SK-N-SH treated with all-trans-retinoic acid at 6 μM for 48 hours (cell line): ENCODE results near the gene MAN1A2.

ENCODE experiments used
- ATAC-seq: fragments of 200-7000 bp; cut with Tn5 transposase; 3 replicates; pipeline ENCODE4 v1.9.1; 2020; ENCODE audit warnings: mild to moderate bottlenecking, moderate library complexity
- BACH2 ChIP-seq: fragments of 250-450 bp; sonication (Bioruptor Pico); IDR thresholded peaks from 2 replicates; pipeline ENCODE4 v1.9.0; 2021; ENCODE audit warnings: mild to moderate bottlenecking, borderline replicate concordance
- CSDC2 ChIP-seq: fragments of 250-450 bp; sonication (Bioruptor Pico); IDR thresholded peaks from 2 replicates; pipeline ENCODE4 v1.5.0; 2020; ENCODE audit warnings: mild to moderate bottlenecking, moderate library complexity
- ESRRG ChIP-seq: fragments of 250-450 bp; sonication (Bioruptor Pico); IDR thresholded peaks from 2 replicates; pipeline ENCODE4 v1.6.1; 2021; ENCODE audit warnings: mild to moderate bottlenecking
- GLIS3 ChIP-seq: fragments of 250-450 bp; sonication (Bioruptor Pico); IDR thresholded peaks from 2 replicates; pipeline ENCODE4 v1.5.0; 2020; ENCODE audit warnings: mild to moderate bottlenecking, moderate library complexity
- ISL1 ChIP-seq: fragments of 250-450 bp; sonication (Bioruptor Pico); IDR thresholded peaks from 2 replicates; pipeline ENCODE4 v2.1.2; 2022; ENCODE audit warnings: mild to moderate bottlenecking, moderate library complexity
- OSR1 ChIP-seq: fragments of 250-450 bp; sonication (Bioruptor Pico); IDR thresholded peaks from 2 replicates; pipeline ENCODE4 v1.8.0; 2022; ENCODE audit warnings: moderate library complexity, mild to moderate bottlenecking, inconsistent platforms
- PPARA ChIP-seq: fragments of 250-450 bp; sonication (Bioruptor Pico); IDR thresholded peaks from 2 replicates; pipeline ENCODE4 v1.5.0; 2020; ENCODE audit warnings: mild to moderate bottlenecking, borderline replicate concordance
- RARB ChIP-seq: fragments of 250-450 bp; sonication (Bioruptor Pico); IDR thresholded peaks from 2 replicates; pipeline ENCODE4 v1.8.0; 2021; ENCODE audit warnings: mild to moderate bottlenecking, moderate library complexity
- SNAI2 ChIP-seq: fragments of 250-450 bp; sonication (Bioruptor Pico); IDR thresholded peaks from 2 replicates; pipeline ENCODE4 v1.5.0; 2020; ENCODE audit warnings: mild to moderate bottlenecking, moderate library complexity
- TCF4 ChIP-seq: fragments of 250-450 bp; sonication (Bioruptor Pico); IDR thresholded peaks from 2 replicates; pipeline ENCODE4 v1.8.0; 2021; ENCODE audit warnings: mild to moderate bottlenecking, moderate library complexity, borderline replicate concordance
- TOX ChIP-seq: fragments of 250-450 bp; sonication (Bioruptor Pico); IDR thresholded peaks from 2 replicates; pipeline ENCODE4 v1.8.0; 2021; ENCODE audit warnings: mild to moderate bottlenecking, moderate library complexity, borderline replicate concordance
- ZC3H10 ChIP-seq: fragments of 250-450 bp; sonication (Bioruptor Pico); IDR thresholded peaks from 2 replicates; pipeline ENCODE4 v1.5.1; 2021; ENCODE audit warnings: mild to moderate bottlenecking, moderate library complexity
- ZFP3 ChIP-seq: fragments of 250-450 bp; sonication (Bioruptor Pico); IDR thresholded peaks from 2 replicates; pipeline ENCODE4 v1.5.0; 2020; ENCODE audit warnings: mild to moderate bottlenecking, moderate library complexity
- ZFP30 ChIP-seq: fragments of 450-650 bp; formaldehyde crosslinking; IDR thresholded peaks from 2 replicates; pipeline ENCODE4 v1.5.0; 2022; ENCODE audit warnings: mild to moderate bottlenecking, moderate library complexity
- ZNF565 ChIP-seq: fragments of 450-650 bp; formaldehyde crosslinking; conservative IDR thresholded peaks from 2 replicates; pipeline ENCODE4 v1.5.0; 2020; ENCODE audit warnings: low read depth, mild to moderate bottlenecking, moderate library complexity
- ZNF70 ChIP-seq: fragments of 450-650 bp; formaldehyde crosslinking; IDR thresholded peaks from 2 replicates; pipeline ENCODE4 v1.5.0; 2020; ENCODE audit warnings: mild to moderate bottlenecking, moderate library complexity
- ZNF8 ChIP-seq: fragments of 450-650 bp; formaldehyde crosslinking; IDR thresholded peaks from 2 replicates; pipeline ENCODE4 v1.5.0; 2020; ENCODE audit warnings: mild to moderate bottlenecking, moderate library complexity
- TF ChIP-seq, protein P1 (sequence below): fragments of 250-450 bp; sonication (Bioruptor Pico); IDR thresholded peaks from 2 replicates; pipeline ENCODE4 v1.8.0; 2021; ENCODE audit warnings: low read depth, mild to moderate bottlenecking, moderate library complexity, borderline replicate concordance
- TF ChIP-seq, protein P2 (sequence below): fragments of 250-450 bp; sonication (Bioruptor Pico); IDR thresholded peaks from 2 replicates; pipeline ENCODE4 v1.8.0; 2020; ENCODE audit warnings: mild to moderate bottlenecking, moderate library complexity, borderline replicate concordance
- TF ChIP-seq, protein P3 (sequence below): fragments of 250-450 bp; sonication (Bioruptor Pico); IDR thresholded peaks from 2 replicates; pipeline ENCODE4 v1.5.1; 2021; ENCODE audit warnings: mild to moderate bottlenecking, moderate library complexity
- TF ChIP-seq, protein P4 (sequence below): fragments of 250-450 bp; sonication (Bioruptor Pico); IDR thresholded peaks from 2 replicates; pipeline ENCODE4 v1.5.1; 2020; ENCODE audit warnings: low read depth, mild to moderate bottlenecking, moderate library complexity
- TF ChIP-seq, protein P5 (sequence below): fragments of 250-450 bp; sonication (Bioruptor Pico); IDR thresholded peaks from 2 replicates; pipeline ENCODE4 v1.5.0; 2020; ENCODE audit warnings: mild to moderate bottlenecking, moderate library complexity

Gene MAN1A2

DNA sequence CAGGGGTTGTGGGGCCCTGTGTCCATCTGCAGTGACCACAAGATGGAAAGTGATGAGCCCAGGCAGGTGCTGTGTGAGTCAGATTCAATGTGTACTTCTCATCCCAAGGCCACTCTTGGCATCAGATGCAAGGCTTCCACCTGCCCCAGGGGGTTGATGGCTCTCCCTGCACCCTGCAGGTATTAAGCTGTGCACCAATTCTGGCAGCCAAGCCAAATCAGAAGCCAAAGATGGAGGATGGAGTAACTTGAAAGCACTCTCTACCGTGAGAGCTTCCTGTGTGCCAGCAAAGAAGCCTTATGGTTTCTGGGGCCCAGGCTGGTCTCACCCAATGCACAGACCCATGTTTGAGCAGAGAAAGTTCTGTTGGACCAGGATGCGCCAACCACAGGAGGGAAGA is 194.3 kb downstream of the MAN1A2 start:
- no peak for ATAC-seq

DNA sequence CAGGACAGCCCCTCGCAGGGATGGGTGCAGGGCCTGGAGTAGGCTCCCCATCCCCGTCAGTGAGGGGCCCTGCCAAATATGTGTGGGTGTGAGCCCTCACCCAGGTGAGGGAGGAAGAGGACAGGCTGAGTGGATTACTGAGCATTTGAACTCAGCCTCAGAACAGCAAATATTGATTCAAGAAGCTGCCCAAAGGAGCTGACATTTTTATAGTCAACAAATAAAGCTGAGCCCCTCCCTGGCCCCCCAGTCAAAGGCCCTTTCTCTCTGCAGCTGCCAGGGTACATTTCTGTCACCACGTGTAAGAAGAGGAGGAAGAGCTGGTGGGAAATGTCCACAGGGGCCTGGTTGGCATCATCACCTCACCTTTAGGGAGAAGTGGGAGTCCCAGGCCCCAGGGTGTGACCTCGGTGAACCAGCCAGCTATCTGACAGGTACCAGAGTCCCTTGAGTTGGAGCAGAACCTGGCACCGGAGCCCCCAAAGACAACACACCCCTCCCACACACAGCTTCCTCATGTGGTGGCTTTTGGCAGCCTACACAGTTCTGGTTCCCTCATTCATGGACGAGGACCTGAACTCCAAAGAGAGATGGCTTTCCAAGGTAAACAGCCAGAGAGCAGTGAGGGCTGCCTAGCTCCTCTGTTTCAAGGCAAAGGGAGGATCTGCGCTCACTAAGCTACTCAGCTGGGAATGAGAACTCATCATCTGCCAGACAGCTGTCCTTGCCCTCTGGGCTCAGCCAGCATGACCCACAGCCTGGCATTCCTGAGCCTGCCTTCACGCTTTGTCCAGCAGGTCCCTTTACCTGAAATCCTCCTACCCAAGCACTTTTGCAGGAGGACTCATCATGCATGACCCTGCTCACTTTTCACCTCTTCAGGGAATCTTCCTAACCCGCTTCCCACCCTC is 195.6 kb downstream of the MAN1A2 start:
- no peak for TF ChIP-seq PPARA
- TF ChIP-seq BACH2 (CRISPR knock-in tag) = no peak
- no peak for TF ChIP-seq ZNF8 (CRISPR knock-in tag)
- TF ChIP-seq, protein P1, sequence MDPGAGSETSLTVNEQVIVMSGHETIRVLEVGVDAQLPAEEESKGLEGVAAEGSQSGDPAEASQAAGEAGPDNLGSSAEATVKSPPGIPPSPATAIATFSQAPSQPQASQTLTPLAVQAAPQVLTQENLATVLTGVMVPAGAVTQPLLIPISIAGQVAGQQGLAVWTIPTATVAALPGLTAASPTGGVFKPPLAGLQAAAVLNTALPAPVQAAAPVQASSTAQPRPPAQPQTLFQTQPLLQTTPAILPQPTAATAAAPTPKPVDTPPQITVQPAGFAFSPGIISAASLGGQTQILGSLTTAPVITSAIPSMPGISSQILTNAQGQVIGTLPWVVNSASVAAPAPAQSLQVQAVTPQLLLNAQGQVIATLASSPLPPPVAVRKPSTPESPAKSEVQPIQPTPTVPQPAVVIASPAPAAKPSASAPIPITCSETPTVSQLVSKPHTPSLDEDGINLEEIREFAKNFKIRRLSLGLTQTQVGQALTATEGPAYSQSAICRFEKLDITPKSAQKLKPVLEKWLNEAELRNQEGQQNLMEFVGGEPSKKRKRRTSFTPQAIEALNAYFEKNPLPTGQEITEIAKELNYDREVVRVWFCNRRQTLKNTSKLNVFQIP (CRISPR knock-in tag) = no peak
- no peak for TF ChIP-seq RARB (CRISPR knock-in tag)
- no peak for TF ChIP-seq SNAI2 (CRISPR knock-in tag)
- TF ChIP-seq ZNF70 = no peak
- TF ChIP-seq ZC3H10 (CRISPR knock-in tag) = no peak
- TF ChIP-seq CSDC2 (CRISPR knock-in tag) = no peak
- no peak for TF ChIP-seq TCF4 (CRISPR knock-in tag)
- no peak; the same call in 2 of the 3 replicates for ATAC-seq

More for the DNA sequence above, 194.3 kb downstream of the MAN1A2 start:
- TF ChIP-seq ZNF8 (CRISPR knock-in tag) (no peak), TOX (CRISPR knock-in tag) (no peak), ZNF565 (CRISPR knock-in tag) (no peak), CSDC2 (CRISPR knock-in tag) (no peak), OSR1 (no peak), TCF4 (CRISPR knock-in tag) (no peak), ZFP30 (no peak), BACH2 (CRISPR knock-in tag) (no peak), ESRRG (no peak), ISL1 (CRISPR knock-in tag) (no peak), ZC3H10 (CRISPR knock-in tag) (no peak), ZFP3 (CRISPR knock-in tag) (no peak), RARB (CRISPR knock-in tag) (no peak), GLIS3 (CRISPR knock-in tag) (no peak), SNAI2 (CRISPR knock-in tag) (no peak)
- TF ChIP-seq, protein P2, sequence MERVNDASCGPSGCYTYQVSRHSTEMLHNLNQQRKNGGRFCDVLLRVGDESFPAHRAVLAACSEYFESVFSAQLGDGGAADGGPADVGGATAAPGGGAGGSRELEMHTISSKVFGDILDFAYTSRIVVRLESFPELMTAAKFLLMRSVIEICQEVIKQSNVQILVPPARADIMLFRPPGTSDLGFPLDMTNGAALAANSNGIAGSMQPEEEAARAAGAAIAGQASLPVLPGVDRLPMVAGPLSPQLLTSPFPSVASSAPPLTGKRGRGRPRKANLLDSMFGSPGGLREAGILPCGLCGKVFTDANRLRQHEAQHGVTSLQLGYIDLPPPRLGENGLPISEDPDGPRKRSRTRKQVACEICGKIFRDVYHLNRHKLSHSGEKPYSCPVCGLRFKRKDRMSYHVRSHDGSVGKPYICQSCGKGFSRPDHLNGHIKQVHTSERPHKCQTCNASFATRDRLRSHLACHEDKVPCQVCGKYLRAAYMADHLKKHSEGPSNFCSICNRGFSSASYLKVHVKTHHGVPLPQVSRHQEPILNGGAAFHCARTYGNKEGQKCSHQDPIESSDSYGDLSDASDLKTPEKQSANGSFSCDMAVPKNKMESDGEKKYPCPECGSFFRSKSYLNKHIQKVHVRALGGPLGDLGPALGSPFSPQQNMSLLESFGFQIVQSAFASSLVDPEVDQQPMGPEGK (CRISPR knock-in tag) = no peak
- TF ChIP-seq, protein P3, sequence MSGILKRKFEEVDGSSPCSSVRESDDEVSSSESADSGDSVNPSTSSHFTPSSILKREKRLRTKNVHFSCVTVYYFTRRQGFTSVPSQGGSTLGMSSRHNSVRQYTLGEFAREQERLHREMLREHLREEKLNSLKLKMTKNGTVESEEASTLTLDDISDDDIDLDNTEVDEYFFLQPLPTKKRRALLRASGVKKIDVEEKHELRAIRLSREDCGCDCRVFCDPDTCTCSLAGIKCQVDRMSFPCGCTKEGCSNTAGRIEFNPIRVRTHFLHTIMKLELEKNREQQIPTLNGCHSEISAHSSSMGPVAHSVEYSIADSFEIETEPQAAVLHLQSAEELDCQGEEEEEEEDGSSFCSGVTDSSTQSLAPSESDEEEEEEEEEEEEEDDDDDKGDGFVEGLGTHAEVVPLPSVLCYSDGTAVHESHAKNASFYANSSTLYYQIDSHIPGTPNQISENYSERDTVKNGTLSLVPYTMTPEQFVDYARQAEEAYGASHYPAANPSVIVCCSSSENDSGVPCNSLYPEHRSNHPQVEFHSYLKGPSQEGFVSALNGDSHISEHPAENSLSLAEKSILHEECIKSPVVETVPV (CRISPR knock-in tag) = no peak
- TF ChIP-seq, protein P4, sequence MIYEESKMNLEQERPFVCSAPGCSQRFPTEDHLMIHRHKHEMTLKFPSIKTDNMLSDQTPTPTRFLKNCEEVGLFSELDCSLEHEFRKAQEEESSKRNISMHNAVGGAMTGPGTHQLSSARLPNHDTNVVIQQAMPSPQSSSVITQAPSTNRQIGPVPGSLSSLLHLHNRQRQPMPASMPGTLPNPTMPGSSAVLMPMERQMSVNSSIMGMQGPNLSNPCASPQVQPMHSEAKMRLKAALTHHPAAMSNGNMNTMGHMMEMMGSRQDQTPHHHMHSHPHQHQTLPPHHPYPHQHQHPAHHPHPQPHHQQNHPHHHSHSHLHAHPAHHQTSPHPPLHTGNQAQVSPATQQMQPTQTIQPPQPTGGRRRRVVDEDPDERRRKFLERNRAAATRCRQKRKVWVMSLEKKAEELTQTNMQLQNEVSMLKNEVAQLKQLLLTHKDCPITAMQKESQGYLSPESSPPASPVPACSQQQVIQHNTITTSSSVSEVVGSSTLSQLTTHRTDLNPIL (CRISPR knock-in tag) = no peak
- TF ChIP-seq, protein P5, sequence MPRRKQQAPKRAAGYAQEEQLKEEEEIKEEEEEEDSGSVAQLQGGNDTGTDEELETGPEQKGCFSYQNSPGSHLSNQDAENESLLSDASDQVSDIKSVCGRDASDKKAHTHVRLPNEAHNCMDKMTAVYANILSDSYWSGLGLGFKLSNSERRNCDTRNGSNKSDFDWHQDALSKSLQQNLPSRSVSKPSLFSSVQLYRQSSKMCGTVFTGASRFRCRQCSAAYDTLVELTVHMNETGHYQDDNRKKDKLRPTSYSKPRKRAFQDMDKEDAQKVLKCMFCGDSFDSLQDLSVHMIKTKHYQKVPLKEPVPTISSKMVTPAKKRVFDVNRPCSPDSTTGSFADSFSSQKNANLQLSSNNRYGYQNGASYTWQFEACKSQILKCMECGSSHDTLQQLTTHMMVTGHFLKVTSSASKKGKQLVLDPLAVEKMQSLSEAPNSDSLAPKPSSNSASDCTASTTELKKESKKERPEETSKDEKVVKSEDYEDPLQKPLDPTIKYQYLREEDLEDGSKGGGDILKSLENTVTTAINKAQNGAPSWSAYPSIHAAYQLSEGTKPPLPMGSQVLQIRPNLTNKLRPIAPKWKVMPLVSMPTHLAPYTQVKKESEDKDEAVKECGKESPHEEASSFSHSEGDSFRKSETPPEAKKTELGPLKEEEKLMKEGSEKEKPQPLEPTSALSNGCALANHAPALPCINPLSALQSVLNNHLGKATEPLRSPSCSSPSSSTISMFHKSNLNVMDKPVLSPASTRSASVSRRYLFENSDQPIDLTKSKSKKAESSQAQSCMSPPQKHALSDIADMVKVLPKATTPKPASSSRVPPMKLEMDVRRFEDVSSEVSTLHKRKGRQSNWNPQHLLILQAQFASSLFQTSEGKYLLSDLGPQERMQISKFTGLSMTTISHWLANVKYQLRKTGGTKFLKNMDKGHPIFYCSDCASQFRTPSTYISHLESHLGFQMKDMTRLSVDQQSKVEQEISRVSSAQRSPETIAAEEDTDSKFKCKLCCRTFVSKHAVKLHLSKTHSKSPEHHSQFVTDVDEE = no peak
- TF ChIP-seq, protein P1 (CRISPR knock-in tag) = no peak
